MCF 10A (cell line): Measurements from ENCODE around the gene LIN28B. TPM values are rescaled to one million over a fixed set of nuclear protein-coding genes. Genes with fewer than 3 reads are reported as not detected.

Experiments used
- BruUV-seq: library from RNA; stranded (reverse); fragments of 400-500 nt; replicated peaks from 2 replicates; lab custom pipeline; 2021; lab: Mats Ljungman, UMichigan
- CTCF ChIA-PET: fragments of 300-600 bp; sonication (Branson Sonifier 250); formaldehyde crosslinking; extraction: SDS; loops from one replicate; lab custom pipeline; 2021; ENCODE audit warnings: antibody characterized with exemption, inconsistent platforms; lab: Yijun Ruan, JAX
- POLR2A ChIA-PET: fragments of 300-600, 350-650 bp; sonication (Branson Sonifier 250); formaldehyde crosslinking; extraction: SDS; loops from one replicate; lab custom pipeline; 2020; ENCODE audit warnings: antibody characterized with exemption, inconsistent platforms; lab: Yijun Ruan, JAX
- DNase-seq: peaks from one replicate; pipeline ENCODE4 v3.0.0-alpha.2; 2018; ENCODE audit not compliant: unreplicated experiment
- H3K27ac Mint-ChIP-seq: one replicate; pipeline ENCODE4 v1.8.0; 2022; ENCODE audit warnings: mild to moderate bottlenecking, low read depth, mixed read lengths; ENCODE audit not compliant: unreplicated experiment
- H3K27me3 Mint-ChIP-seq: one replicate; pipeline ENCODE4 v1.8.0; 2022; ENCODE audit warnings: mixed read lengths; ENCODE audit not compliant: insufficient read depth, unreplicated experiment
- H3K36me3 Mint-ChIP-seq: one replicate; pipeline ENCODE4 v1.8.0; 2022; ENCODE audit warnings: mild to moderate bottlenecking, moderate library complexity, mixed read lengths; ENCODE audit not compliant: insufficient read depth, unreplicated experiment
- H3K4me1 Mint-ChIP-seq: one replicate; pipeline ENCODE4 v1.8.0; 2022; ENCODE audit warnings: mixed read lengths; ENCODE audit not compliant: insufficient read depth, unreplicated experiment
- H3K4me3 Mint-ChIP-seq: one replicate; pipeline ENCODE4 v1.8.0; 2022; ENCODE audit warnings: mild to moderate bottlenecking, moderate library complexity, mixed read lengths; ENCODE audit not compliant: unreplicated experiment
- H3K9me3 Mint-ChIP-seq: one replicate; pipeline ENCODE4 v1.8.0; 2022; ENCODE audit warnings: mixed read lengths; ENCODE audit not compliant: unreplicated experiment
- intact Hi-C: fragments of 100-400 bp; cut with micrococcal nuclease; formaldehyde crosslinking; loops from 2 replicates; pipeline ENCODE4 v1.14.1; 2022
- total RNA-seq: library from RNA; stranded (reverse); gene quantifications from 2 replicates; pipeline ENCODE4 v1.2.3, GENCODE V29; 2022
- TF ChIP-seq, protein P1 (sequence below): fragments of 200-600 bp; IDR thresholded peaks from one replicate; pipeline ENCODE4 v1.8.0; 2022; ENCODE audit warnings: antibody characterized with exemption, mild to moderate bottlenecking; ENCODE audit not compliant: unreplicated experiment

The LIN28B gene
- total RNA-seq, 1 experiment from 2014 or later = not detected

DNA sequence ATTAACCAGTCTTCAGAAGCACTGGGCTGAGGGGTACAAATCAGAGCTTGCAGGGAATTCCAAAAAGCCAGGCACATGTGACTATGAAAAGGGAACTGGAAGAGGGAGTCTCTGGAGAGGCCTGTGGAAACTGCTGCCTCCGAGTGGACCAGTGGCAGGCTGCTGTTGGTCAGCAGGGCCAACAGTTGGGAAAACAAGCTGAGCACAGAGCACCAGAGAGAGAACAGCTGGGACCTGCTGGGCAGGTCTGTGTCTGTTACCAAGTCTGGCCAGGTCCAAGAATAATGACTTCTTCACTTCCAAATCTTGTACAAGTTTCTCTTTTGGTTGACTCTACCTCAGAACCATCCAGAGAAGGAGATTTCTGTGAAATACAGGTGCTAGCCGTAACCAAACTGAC is 81.4 kb downstream of the LIN28B start:
- H3K4me1 Mint-ChIP-seq = no peaks in the 10 kb centered on the region
- no peak overlapping the region for H3K4me3 Mint-ChIP-seq
- BruUV-seq = no TSS peak
- intact Hi-C loops = no loop called here
- peaks cover 84% of the 10 kb centered on the region for H3K27me3 Mint-ChIP-seq
- no peak for DNase-seq
- H3K27ac Mint-ChIP-seq = no peak overlapping the region
- H3K9me3 Mint-ChIP-seq = no peaks in the 10 kb centered on the region
- CTCF ChIA-PET = no interaction called here
- POLR2A ChIA-PET = no interaction called here
- no peaks in the 10 kb centered on the region for H3K36me3 Mint-ChIP-seq
- TF ChIP-seq, protein P1, sequence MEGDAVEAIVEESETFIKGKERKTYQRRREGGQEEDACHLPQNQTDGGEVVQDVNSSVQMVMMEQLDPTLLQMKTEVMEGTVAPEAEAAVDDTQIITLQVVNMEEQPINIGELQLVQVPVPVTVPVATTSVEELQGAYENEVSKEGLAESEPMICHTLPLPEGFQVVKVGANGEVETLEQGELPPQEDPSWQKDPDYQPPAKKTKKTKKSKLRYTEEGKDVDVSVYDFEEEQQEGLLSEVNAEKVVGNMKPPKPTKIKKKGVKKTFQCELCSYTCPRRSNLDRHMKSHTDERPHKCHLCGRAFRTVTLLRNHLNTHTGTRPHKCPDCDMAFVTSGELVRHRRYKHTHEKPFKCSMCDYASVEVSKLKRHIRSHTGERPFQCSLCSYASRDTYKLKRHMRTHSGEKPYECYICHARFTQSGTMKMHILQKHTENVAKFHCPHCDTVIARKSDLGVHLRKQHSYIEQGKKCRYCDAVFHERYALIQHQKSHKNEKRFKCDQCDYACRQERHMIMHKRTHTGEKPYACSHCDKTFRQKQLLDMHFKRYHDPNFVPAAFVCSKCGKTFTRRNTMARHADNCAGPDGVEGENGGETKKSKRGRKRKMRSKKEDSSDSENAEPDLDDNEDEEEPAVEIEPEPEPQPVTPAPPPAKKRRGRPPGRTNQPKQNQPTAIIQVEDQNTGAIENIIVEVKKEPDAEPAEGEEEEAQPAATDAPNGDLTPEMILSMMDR = no peak

DNA sequence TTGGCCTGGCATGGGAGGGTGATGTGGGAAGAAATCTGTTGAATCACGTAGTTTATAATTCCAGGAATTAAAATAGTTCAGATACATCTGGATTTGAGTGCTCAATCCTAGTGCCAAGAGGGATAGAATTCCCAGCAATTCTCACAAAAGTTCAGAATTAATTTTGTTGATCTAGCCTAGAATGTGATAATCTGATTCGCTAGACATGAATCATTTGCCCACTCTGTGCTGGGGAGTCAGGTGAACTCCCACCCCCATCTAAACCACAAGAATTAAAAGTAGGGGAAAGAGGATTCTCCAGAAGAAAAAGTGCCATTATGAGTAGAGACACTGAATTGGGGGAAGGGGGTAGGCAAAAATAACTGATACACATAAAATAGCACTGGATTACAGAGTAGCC is 85.0 kb downstream of the LIN28B start:
- no peak for DNase-seq
- BruUV-seq = no TSS peak
- CTCF ChIA-PET = interaction anchor here (2.6 kb wide), 1 partner anchor 35 kb away, joined by 10 read pairs; no protein-coding TSS in a partner anchor
- Mint-ChIP-seq H3K4me1 (no peaks in the 10 kb centered on the region), H3K27ac (no peak overlapping the region), H3K4me3 (no peak overlapping the region), H3K36me3 (no peaks in the 10 kb centered on the region), H3K27me3 (peaks cover 50% of the 10 kb centered on the region), H3K9me3 (no peaks in the 10 kb centered on the region)
- intact Hi-C loops = no loop called here
- POLR2A ChIA-PET = no interaction called here
- TF ChIP-seq, protein P1 = no peak

DNA sequence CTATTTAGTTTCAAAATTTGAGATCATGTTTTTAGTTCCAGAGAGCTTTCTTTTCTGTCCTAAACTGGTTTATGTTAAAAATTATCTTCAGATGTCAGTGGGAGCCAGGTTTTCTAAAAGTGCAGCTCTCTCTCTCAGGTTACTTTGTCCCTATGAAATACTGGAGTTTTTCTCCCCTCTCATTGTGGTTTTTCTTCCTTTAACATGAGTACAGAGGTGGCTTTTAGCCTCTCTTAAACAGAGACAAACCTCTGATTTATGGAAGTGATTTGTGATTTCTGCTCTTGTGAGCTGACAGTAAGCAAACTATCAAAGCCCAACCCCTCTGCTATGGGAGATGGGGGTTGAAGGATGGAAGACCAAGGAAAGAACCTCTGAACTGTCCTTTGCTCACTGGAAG is 85.7 kb downstream of the LIN28B start:
- CTCF ChIA-PET = interaction anchor here (0.6 to 2.6 kb wide), 4 partner anchors 30 to 788 kb away, joined by 3 to 10 read pairs (median 4); no protein-coding TSS in a partner anchor
- peaks cover 47% of the 10 kb centered on the region for H3K27me3 Mint-ChIP-seq
- TF ChIP-seq, protein P1 = no peak
- no peaks in the 10 kb centered on the region for H3K4me1 Mint-ChIP-seq
- H3K4me3 Mint-ChIP-seq = no peak overlapping the region
- H3K9me3 Mint-ChIP-seq = no peaks in the 10 kb centered on the region
- intact Hi-C loops = no loop called here
- POLR2A ChIA-PET = no interaction called here
- H3K36me3 Mint-ChIP-seq = no peaks in the 10 kb centered on the region
- H3K27ac Mint-ChIP-seq = no peak overlapping the region
- BruUV-seq = no TSS peak
- no peak for DNase-seq

DNA sequence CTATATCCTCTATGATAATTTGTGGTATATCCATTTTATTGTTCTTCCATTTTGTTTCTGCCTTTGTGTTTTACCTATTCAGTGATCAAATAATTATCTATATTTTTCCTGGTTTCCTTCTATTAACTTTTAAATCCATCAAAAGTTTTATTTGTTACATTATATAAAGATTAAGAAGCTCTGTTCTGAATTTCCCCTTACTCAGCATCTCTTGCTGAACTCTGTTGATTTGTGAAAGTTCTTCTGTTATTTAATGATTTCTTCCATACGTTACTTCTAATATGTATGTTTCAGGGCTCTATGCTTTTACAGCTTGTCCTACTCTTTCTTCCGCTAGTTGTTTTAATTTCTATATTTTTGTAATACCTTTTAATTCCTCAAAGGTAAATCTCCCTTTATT is 87.1 kb downstream of the LIN28B start:
- CTCF ChIA-PET = interaction anchor here (0.7 to 2.6 kb wide), 2 partner anchors 33 to 296 kb away, joined by 3 to 10 read pairs; no protein-coding TSS in a partner anchor

More for the DNA sequence above, 87.1 kb downstream of the LIN28B start:
- no peak for DNase-seq
- Mint-ChIP-seq H3K4me1 (no peaks in the 10 kb centered on the region), H3K9me3 (no peaks in the 10 kb centered on the region), H3K27me3 (peaks cover 34% of the 10 kb centered on the region), H3K4me3 (no peak overlapping the region), H3K27ac (no peak overlapping the region), H3K36me3 (no peaks in the 10 kb centered on the region)
- TF ChIP-seq, protein P1 = no peak
- no TSS peak for BruUV-seq
- intact Hi-C loops = no loop called here
- POLR2A ChIA-PET = no interaction called here
